NCI-H1417 treated with DMSO at 0.1 percent for 48 hours (cell line): ENCODE results near the gene CPEB4.

ENCODE experiments used
- DNase-seq: peaks from one replicate; lab custom pipeline; 2025; lab: John Stamatoyannopoulos, UW

CPEB4 gene

GRCh38 chr5:173944511-173944910 is 56.4 kb downstream of the CPEB4 start:
- DNase-seq = no peak

- DNase-seq = no peak
Measured at GRCh38 chr5:173945160-173945559, 57.0 kb downstream of the CPEB4 start.

GRCh38 chr5:173946323-173946722 is 58.2 kb downstream of the CPEB4 start:
- no peak for DNase-seq

- DNase-seq = no peak
Measured at GRCh38 chr5:173950829-173951228, 62.7 kb downstream of the CPEB4 start.

- DNase-seq = no peak
Measured at GRCh38 chr5:173953528-173954090, 65.5 kb downstream of the CPEB4 start.

GRCh38 chr5:173954671-173955521 is 66.7 kb downstream of the CPEB4 start:
- no peak for DNase-seq

- DNase-seq = no peak
Measured at GRCh38 chr5:173960986-173961385, 72.8 kb downstream of the CPEB4 start.

GRCh38 chr5:173961418-173961817 is 73.3 kb downstream of the CPEB4 start:
- DNase-seq = no peak

GRCh38 chr5:173962436-173962972 is 74.4 kb downstream of the CPEB4 start:
- no peak for DNase-seq

GRCh38 chr5:173963182-173963838 is 75.2 kb downstream of the CPEB4 start:
- no peak for DNase-seq

GRCh38 chr5:173963867-173964441 is 75.8 kb downstream of the CPEB4 start:
- DNase-seq = no peak

- DNase-seq = no peak
Measured at GRCh38 chr5:173964506-173964905, 76.4 kb downstream of the CPEB4 start.

GRCh38 chr5:173967241-173967640 is 79.1 kb downstream of the CPEB4 start:
- no peak for DNase-seq

GRCh38 chr5:173968154-173968797 is 80.1 kb downstream of the CPEB4 start:
- DNase-seq = no peak

- DNase-seq = no peak
Measured at GRCh38 chr5:173969167-173970049, 81.3 kb downstream of the CPEB4 start.

GRCh38 chr5:173970878-173971650 is 82.9 kb downstream of the CPEB4 start:
- DNase-seq = no peak

- no peak for DNase-seq
Measured at GRCh38 chr5:173971681-173972345, 83.7 kb downstream of the CPEB4 start.

GRCh38 chr5:173972607-173972924 is 84.4 kb downstream of the CPEB4 start:
- no peak for DNase-seq

- DNase-seq = no peak
Measured at GRCh38 chr5:173972925-173973615, 84.9 kb downstream of the CPEB4 start.
